HCT116 (cell line): ENCODE data around the gene ERGIC3. TPM values are rescaled to one million over a fixed set of nuclear protein-coding genes. Genes with fewer than 3 reads are reported as not detected.

Source experiments
- ATAC-seq: fragments of 200-7000 bp; cut with Tn5 transposase; 2 replicates; pipeline ENCODE4 v1.9.1; 2020; ENCODE audit warnings: mild to moderate bottlenecking, moderate library complexity
- BruUV-seq: library from RNA; stranded (reverse); fragments of 400-500 nt; replicated peaks from 2 replicates; lab custom pipeline; 2021; lab: Mats Ljungman, UMichigan
- CTCF ChIA-PET: fragments of 300-600 bp; sonication (Branson Sonifier 250); formaldehyde crosslinking; loops from one replicate; lab custom pipeline; 2021; ENCODE audit warnings: antibody characterized with exemption; lab: Charles Lee
- POLR2A ChIA-PET: fragments of 300-600, 350-600 bp; sonication (Branson Sonifier 250); formaldehyde crosslinking; loops from one replicate; lab custom pipeline; 2021; ENCODE audit warnings: antibody characterized with exemption; lab: Charles Lee
- RAD21 ChIA-PET, 2 experiments: fragments of 300-600 bp; sonication (Branson Sonifier 250); formaldehyde crosslinking; loops; one replicate each; lab custom pipeline; 2023; ENCODE audit warnings: low total read pairs in 2 of 2; ENCODE audit not compliant: uncharacterized antibody in 2 of 2, unreplicated experiment in 2 of 2, low non-redundant PET in 1 of 2; lab: Charles Lee
- DNase-seq: peaks from one replicate; pipeline ENCODE4 v3.0.0-alpha.2; 2010; ENCODE audit warnings: low read depth, low spot score
- H2AFZ ChIP-seq: fragments of 200-600 bp; shearing (Covaris generic), sonication (generic); 2 replicates; pipeline ENCODE4 v1.6.1; 2017; ENCODE audit warnings: low read depth, mixed run types, mixed read lengths, antibody characterized with exemption, low read length; ENCODE audit not compliant: poor library complexity, severe bottlenecking
- H3K27ac ChIP-seq: 2 replicates; pipeline ENCODE4 v1.5.1; 2012; ENCODE audit warnings: low read depth, low read length
- H3K27me3 ChIP-seq: fragments of 200-600 bp; sonication (generic); 2 replicates; pipeline ENCODE4 v1.6.1; 2016; ENCODE audit warnings: mixed run types, low read length, mixed read lengths; ENCODE audit not compliant: insufficient read depth
- H3K36me3 ChIP-seq, 2 experiments: fragments of 200-500 bp in 1 of 2; fragments of 200-600 bp in 1 of 2; sonication (Bioruptor generic) in 1 of 2; sonication (generic) in 1 of 2; 2 replicates each; pipeline versions ENCODE4 v1.5.1 to v1.6.1; 2014 to 2016; ENCODE audit warnings: low read length in 2 of 2, inconsistent platforms in 1 of 2, mixed read lengths in 1 of 2, mixed run types in 1 of 2; ENCODE audit not compliant: insufficient read depth in 2 of 2, control insufficient read depth in 1 of 2
- H3K4me1 ChIP-seq, 2 experiments: fragments of 200-600 bp in 1 of 2; sonication (generic) in 1 of 2; 2 replicates each; pipeline versions ENCODE4 v1.5.1 to v1.6.1; 2012 to 2017; ENCODE audit warnings: low read length in 2 of 2, inconsistent platforms in 1 of 2, mild to moderate bottlenecking in 1 of 2, mixed read lengths in 1 of 2, mixed run types in 1 of 2, moderate library complexity in 1 of 2; ENCODE audit not compliant: insufficient read depth in 2 of 2, control insufficient read depth in 1 of 2
- H3K4me2 ChIP-seq: fragments of 200-600 bp; sonication (generic); 2 replicates; pipeline ENCODE4 v1.6.1; 2017; ENCODE audit warnings: mixed run types, low read length, mixed read lengths
- H3K4me3 ChIP-seq, 2 experiments: fragments of 200-600 bp in 1 of 2; sonication (generic) in 1 of 2; replicated peaks in 1 of 2; 2 replicates each; pipeline ENCODE4 v1.5.1; 2011 to 2016; ENCODE audit warnings: low read length in 2 of 2, control low read depth in 1 of 2, low read depth in 1 of 2, mild to moderate bottlenecking in 1 of 2, mixed read lengths in 1 of 2, mixed run types in 1 of 2
- H3K79me2 ChIP-seq: fragments of 200-600 bp; sonication (generic); 2 replicates; pipeline ENCODE4 v1.6.1; 2017; ENCODE audit warnings: mild to moderate bottlenecking, mixed run types, low read length, moderate library complexity, mixed read lengths; ENCODE audit not compliant: insufficient read depth
- H3K9ac ChIP-seq: fragments of 200-600 bp; sonication (generic); 2 replicates; pipeline ENCODE4 v1.6.1; 2016; ENCODE audit warnings: low read length, mixed read lengths
- H3K9me2 ChIP-seq: fragments of 200-600 bp; sonication (generic), shearing (Covaris generic); 2 replicates; pipeline ENCODE4 v1.6.1; 2017; ENCODE audit warnings: mixed run types, mild to moderate bottlenecking, moderate library complexity; ENCODE audit not compliant: insufficient read depth
- H3K9me3 ChIP-seq, 2 experiments: fragments of 200-500 bp in 1 of 2; fragments of 200-600 bp in 1 of 2; sonication (Bioruptor generic) in 1 of 2; sonication (generic) in 1 of 2; 2 replicates each; pipeline ENCODE4 v1.6.1; 2014 to 2017; ENCODE audit warnings: low read length in 2 of 2, mixed read lengths in 2 of 2, inconsistent platforms in 1 of 2, low read depth in 1 of 2, mild to moderate bottlenecking in 1 of 2, mixed run types in 1 of 2, moderate library complexity in 1 of 2; ENCODE audit not compliant: control insufficient read depth in 1 of 2, insufficient read depth in 1 of 2
- H4K20me1 ChIP-seq: fragments of 200-600 bp; sonication (generic), shearing (Covaris generic); 2 replicates; pipeline ENCODE4 v1.6.1; 2017; ENCODE audit warnings: mixed run types, mild to moderate bottlenecking, moderate library complexity; ENCODE audit not compliant: insufficient read depth
- CBX3 ChIP-seq: IDR thresholded peaks from 2 replicates; pipeline ENCODE4 v1.6.1; 2012; ENCODE audit warnings: low read depth
- CEBPB ChIP-seq: IDR thresholded peaks from 2 replicates; pipeline ENCODE4 v1.6.1; 2012; ENCODE audit warnings: low read depth
- ELF1 ChIP-seq: IDR thresholded peaks from 2 replicates; pipeline ENCODE4 v1.6.1; 2012; ENCODE audit warnings: low read depth, borderline replicate concordance
- EZH2 ChIP-seq: fragments of 200-600 bp; sonication (generic); IDR thresholded peaks from 2 replicates; pipeline ENCODE4 v1.6.1; 2017; ENCODE audit warnings: antibody characterized with exemption, mixed run types
- EZH2phosphoT487 ChIP-seq: fragments of 200-600 bp; IDR thresholded peaks from 2 replicates; pipeline ENCODE4 v1.6.1; 2018; ENCODE audit warnings: antibody characterized with exemption, borderline replicate concordance
- FOSL1 ChIP-seq: IDR thresholded peaks from 2 replicates; pipeline ENCODE4 v1.6.1; 2012; ENCODE audit warnings: low read depth
- POLR2A ChIP-seq: IDR thresholded peaks from 2 replicates; pipeline ENCODE4 v1.7.0; 2011; ENCODE audit warnings: borderline replicate concordance; ENCODE audit not compliant: insufficient read depth, insufficient read length; ENCODE audit errors: extremely low read depth
- POLR2AphosphoS5 ChIP-seq: IDR thresholded peaks from 2 replicates; pipeline ENCODE4 v1.6.1; 2011; ENCODE audit warnings: mild to moderate bottlenecking, low read depth, low read length, moderate library complexity
- RAD21 ChIP-seq: IDR thresholded peaks from 2 replicates; pipeline ENCODE4 v1.6.1; 2012; ENCODE audit warnings: low read depth, mild to moderate bottlenecking
- SIN3A ChIP-seq: IDR thresholded peaks from 2 replicates; pipeline ENCODE4 v1.6.1; 2012; ENCODE audit warnings: low read depth
- SP1 ChIP-seq: IDR thresholded peaks from 2 replicates; pipeline ENCODE4 v1.6.1; 2012; ENCODE audit warnings: low read depth
- SRF ChIP-seq: IDR thresholded peaks from 2 replicates; pipeline ENCODE4 v1.6.1; 2012; ENCODE audit warnings: low read depth
- TCF7L2 ChIP-seq: IDR thresholded peaks from 2 replicates; pipeline ENCODE4 v1.7.0; 2011; ENCODE audit warnings: borderline replicate concordance, inconsistent platforms; ENCODE audit not compliant: insufficient read depth, insufficient read length; ENCODE audit errors: extremely low read depth
- YY1 ChIP-seq: IDR thresholded peaks from 2 replicates; pipeline ENCODE4 v1.6.1; 2011; ENCODE audit warnings: low read length, low read depth, moderate library complexity, mild to moderate bottlenecking; ENCODE audit not compliant: insufficient replicate concordance; ENCODE audit errors: extremely low read depth
- ZNF274 ChIP-seq: fragments of 200-500 bp; sonication (Bioruptor generic); IDR thresholded peaks from 2 replicates; pipeline ENCODE4 v1.6.1; 2014; ENCODE audit warnings: mild to moderate bottlenecking, low read depth, low read length, inconsistent platforms
- intact Hi-C: fragments of 100-400 bp; cut with micrococcal nuclease; formaldehyde crosslinking; loops from 2 replicates; pipeline ENCODE4 v1.10.0; 2022
- total RNA-seq: library from RNA; stranded (reverse); gene quantifications from one replicate; pipeline ENCODE4 v1.2.1, GENCODE V29; 2021; ENCODE audit not compliant: unreplicated experiment
- TF ChIP-seq, protein P1 (sequence below), 3 experiments: fragments of 200-600 bp in 1 of 3; sonication (generic) in 1 of 3; IDR thresholded peaks in 2 of 3; conservative IDR thresholded peaks in 1 of 3; 2 replicates each; pipeline ENCODE4 v1.5.1; 2012 to 2017; ENCODE audit warnings: low read depth in 2 of 3, low read length in 2 of 3, antibody characterized with exemption in 1 of 3, borderline replicate concordance in 1 of 3, control low read depth in 1 of 3, mild to moderate bottlenecking in 1 of 3, mixed read lengths in 1 of 3, mixed run types in 1 of 3, moderate library complexity in 1 of 3; ENCODE audit not compliant: insufficient read depth in 1 of 3
- TF ChIP-seq, protein P2 (sequence below): IDR thresholded peaks from 2 replicates; pipeline ENCODE4 v1.6.1; 2012
- TF ChIP-seq, protein P3 (sequence below): IDR thresholded peaks from 2 replicates; pipeline ENCODE4 v1.6.1; 2011; ENCODE audit warnings: mild to moderate bottlenecking, low read length, moderate library complexity; ENCODE audit not compliant: insufficient replicate concordance; ENCODE audit errors: extremely low read depth
- TF ChIP-seq, protein P4 (sequence below): IDR thresholded peaks from 2 replicates; pipeline ENCODE4 v1.6.1; 2012
- TF ChIP-seq, protein P5 (sequence below): IDR thresholded peaks from 2 replicates; pipeline ENCODE4 v1.6.1; 2012; ENCODE audit warnings: low read depth

ERGIC3 gene
- total RNA-seq, 1 experiment from 2014 or later = 229 TPM

DNA sequence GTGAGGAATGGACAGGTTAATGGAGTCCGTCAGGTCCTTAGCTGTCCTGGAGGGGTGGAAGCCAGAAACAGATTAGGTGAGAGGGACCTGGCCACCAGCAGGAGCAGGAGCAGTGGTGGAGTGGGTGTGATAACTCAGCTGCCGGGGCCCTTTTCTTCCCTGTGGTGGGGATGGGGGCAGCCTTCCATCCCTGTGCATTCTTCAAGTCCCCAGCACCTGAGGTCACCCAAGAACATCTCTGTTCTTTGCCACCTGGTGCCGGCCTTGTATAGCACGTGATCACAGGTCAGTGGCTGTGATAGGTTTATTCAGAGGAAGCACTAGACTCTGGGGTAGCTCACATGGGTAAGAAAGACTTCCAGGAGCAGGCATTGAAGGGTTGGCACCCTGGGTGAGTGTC lies 16.6 kb downstream of the ERGIC3 start:
- Histone ChIP-seq H3K9ac (no peak overlapping the region), H2AFZ (no peak overlapping the region), H3K4me3 (no peak overlapping the region), H3K36me3 (peaks cover 24 to 34% of the 10 kb centered on the region in 2 experiments; a peak in 3 of 4 replicates), H3K4me2 (no peak overlapping the region), H3K9me3 (no peaks in the 10 kb centered on the region), H3K79me2 (no peaks in the 10 kb centered on the region), H3K9me2 (no peaks in the 10 kb centered on the region), H3K4me1 (no peaks in the 10 kb centered on the region; a peak in 1 of 4 replicates), H3K27ac (no peak overlapping the region), H3K27me3 (no peaks in the 10 kb centered on the region), H4K20me1 (no peaks in the 10 kb centered on the region)
- DNase-seq = no peak
- ChIA-PET RAD21 (no interaction called here), CTCF (no interaction called here), POLR2A (no interaction called here)
- ATAC-seq = no peak
- no TSS peak for BruUV-seq
- intact Hi-C loops = no loop called here
- TF ChIP-seq, protein P1, sequence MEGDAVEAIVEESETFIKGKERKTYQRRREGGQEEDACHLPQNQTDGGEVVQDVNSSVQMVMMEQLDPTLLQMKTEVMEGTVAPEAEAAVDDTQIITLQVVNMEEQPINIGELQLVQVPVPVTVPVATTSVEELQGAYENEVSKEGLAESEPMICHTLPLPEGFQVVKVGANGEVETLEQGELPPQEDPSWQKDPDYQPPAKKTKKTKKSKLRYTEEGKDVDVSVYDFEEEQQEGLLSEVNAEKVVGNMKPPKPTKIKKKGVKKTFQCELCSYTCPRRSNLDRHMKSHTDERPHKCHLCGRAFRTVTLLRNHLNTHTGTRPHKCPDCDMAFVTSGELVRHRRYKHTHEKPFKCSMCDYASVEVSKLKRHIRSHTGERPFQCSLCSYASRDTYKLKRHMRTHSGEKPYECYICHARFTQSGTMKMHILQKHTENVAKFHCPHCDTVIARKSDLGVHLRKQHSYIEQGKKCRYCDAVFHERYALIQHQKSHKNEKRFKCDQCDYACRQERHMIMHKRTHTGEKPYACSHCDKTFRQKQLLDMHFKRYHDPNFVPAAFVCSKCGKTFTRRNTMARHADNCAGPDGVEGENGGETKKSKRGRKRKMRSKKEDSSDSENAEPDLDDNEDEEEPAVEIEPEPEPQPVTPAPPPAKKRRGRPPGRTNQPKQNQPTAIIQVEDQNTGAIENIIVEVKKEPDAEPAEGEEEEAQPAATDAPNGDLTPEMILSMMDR (IDR thresholded peaks at IDR 0.05 in 2 of 3, conservative IDR thresholded peaks at IDR 0.05 in 1 of 3; ENCODE audit: borderline replicate concordance in 1 of 3, insufficient read depth in 1 of 3, low read depth in 2 of 3, low read length in 2 of 3) = no peak
- no peak for TF ChIP-seq RAD21
- TF ChIP-seq FOSL1 = no peak
- TF ChIP-seq, protein P2, sequence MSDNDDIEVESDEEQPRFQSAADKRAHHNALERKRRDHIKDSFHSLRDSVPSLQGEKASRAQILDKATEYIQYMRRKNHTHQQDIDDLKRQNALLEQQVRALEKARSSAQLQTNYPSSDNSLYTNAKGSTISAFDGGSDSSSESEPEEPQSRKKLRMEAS = no peak
- TF ChIP-seq, protein P3, sequence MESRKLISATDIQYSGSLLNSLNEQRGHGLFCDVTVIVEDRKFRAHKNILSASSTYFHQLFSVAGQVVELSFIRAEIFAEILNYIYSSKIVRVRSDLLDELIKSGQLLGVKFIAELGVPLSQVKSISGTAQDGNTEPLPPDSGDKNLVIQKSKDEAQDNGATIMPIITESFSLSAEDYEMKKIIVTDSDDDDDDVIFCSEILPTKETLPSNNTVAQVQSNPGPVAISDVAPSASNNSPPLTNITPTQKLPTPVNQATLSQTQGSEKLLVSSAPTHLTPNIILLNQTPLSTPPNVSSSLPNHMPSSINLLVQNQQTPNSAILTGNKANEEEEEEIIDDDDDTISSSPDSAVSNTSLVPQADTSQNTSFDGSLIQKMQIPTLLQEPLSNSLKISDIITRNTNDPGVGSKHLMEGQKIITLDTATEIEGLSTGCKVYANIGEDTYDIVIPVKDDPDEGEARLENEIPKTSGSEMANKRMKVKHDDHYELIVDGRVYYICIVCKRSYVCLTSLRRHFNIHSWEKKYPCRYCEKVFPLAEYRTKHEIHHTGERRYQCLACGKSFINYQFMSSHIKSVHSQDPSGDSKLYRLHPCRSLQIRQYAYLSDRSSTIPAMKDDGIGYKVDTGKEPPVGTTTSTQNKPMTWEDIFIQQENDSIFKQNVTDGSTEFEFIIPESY = no peak
- no peak for TF ChIP-seq EZH2
- TF ChIP-seq ELF1 = no peak
- TF ChIP-seq YY1 = no peak
- no peak for TF ChIP-seq SIN3A
- TF ChIP-seq EZH2phosphoT487 = no peak
- no peak for TF ChIP-seq SP1
- TF ChIP-seq ZNF274 = no peak
- TF ChIP-seq, protein P4, sequence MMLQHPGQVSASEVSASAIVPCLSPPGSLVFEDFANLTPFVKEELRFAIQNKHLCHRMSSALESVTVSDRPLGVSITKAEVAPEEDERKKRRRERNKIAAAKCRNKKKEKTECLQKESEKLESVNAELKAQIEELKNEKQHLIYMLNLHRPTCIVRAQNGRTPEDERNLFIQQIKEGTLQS = no peak
- TF ChIP-seq CBX3 = no peak
- no peak for TF ChIP-seq POLR2A
- TF ChIP-seq, protein P5, sequence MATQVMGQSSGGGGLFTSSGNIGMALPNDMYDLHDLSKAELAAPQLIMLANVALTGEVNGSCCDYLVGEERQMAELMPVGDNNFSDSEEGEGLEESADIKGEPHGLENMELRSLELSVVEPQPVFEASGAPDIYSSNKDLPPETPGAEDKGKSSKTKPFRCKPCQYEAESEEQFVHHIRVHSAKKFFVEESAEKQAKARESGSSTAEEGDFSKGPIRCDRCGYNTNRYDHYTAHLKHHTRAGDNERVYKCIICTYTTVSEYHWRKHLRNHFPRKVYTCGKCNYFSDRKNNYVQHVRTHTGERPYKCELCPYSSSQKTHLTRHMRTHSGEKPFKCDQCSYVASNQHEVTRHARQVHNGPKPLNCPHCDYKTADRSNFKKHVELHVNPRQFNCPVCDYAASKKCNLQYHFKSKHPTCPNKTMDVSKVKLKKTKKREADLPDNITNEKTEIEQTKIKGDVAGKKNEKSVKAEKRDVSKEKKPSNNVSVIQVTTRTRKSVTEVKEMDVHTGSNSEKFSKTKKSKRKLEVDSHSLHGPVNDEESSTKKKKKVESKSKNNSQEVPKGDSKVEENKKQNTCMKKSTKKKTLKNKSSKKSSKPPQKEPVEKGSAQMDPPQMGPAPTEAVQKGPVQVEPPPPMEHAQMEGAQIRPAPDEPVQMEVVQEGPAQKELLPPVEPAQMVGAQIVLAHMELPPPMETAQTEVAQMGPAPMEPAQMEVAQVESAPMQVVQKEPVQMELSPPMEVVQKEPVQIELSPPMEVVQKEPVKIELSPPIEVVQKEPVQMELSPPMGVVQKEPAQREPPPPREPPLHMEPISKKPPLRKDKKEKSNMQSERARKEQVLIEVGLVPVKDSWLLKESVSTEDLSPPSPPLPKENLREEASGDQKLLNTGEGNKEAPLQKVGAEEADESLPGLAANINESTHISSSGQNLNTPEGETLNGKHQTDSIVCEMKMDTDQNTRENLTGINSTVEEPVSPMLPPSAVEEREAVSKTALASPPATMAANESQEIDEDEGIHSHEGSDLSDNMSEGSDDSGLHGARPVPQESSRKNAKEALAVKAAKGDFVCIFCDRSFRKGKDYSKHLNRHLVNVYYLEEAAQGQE = no peak
- no peak for TF ChIP-seq SRF
- TF ChIP-seq POLR2AphosphoS5 = no peak
- TF ChIP-seq TCF7L2 = no peak
- TF ChIP-seq CEBPB = no peak
